Gastrocnemius medialis (tissue), 4 donors: Measurements from ENCODE around the gene ASB1.

ENCODE experiments used
- POLR2A ChIP-seq, 2 donors: fragments of 450-650 bp; IDR thresholded peaks; one replicate each; pipeline ENCODE4 v1.6.1; 2017; ENCODE audit warnings: antibody characterized with exemption in 2 of 2, mild to moderate bottlenecking in 2 of 2, moderate library complexity in 2 of 2
- TF ChIP-seq, protein P1 (sequence below), 5 experiments: fragments of 450-650 bp in 3 of 5; fragments of 200-600 bp in 2 of 5; sonication (generic) in 2 of 5; IDR thresholded peaks in 4 of 5; conservative IDR thresholded peaks in 1 of 5; 1 replicate in 4 of 5; 2 replicates in 1 of 5; pipeline ENCODE4 v1.5.1; 2016 to 2019; ENCODE audit warnings: antibody characterized with exemption in 5 of 5, mild to moderate bottlenecking in 3 of 5, moderate library complexity in 3 of 5

DNA sequence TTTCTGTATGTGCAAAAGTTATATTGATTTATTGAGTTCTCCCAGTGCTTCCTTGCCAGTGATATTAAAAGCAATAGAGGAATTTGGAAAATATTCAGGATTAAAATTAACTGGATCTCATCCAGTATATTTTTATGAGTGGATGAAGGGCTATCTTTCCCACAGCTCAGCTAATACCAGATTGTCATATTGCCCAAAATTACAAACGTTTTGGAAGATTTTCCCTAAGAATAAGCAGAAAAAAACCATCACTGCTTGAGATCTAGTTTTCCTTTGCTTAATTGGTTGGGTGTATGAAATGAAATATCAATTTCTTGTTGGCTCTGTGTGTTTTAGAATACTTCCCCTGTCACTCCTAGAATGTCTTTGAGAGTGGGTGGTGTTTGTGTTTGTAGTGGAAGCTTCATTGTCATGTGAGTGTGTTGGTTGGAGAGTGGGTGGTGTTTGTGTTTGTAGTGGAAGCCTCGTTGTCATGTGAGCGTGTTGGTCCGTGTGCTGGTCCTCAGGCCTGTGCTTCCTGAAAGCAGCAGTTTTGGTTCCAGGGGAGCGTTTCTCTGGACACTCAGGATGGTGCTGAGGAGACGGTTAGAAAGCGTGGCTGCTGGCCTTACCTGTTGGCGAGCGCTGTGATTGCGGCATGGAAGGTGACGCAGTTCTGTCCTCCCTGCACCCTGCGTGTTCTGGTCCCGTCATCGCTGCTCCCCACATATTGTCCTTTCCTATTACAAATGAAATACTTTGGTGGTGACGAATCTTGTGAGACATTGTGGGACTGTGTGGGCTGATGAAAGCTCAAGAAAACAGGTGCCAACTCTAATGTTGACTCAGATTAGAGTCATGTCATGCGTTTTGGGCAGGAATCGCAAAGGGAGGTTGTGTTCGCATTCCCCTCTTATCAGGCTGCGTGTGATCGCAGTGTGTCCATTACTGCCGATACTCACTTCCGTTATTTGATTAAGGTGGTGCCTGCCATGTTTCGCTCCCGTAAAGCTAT is 12.4 kb downstream of the ASB1 start:
- no peak for TF ChIP-seq POLR2A (IDR thresholded peaks at IDR 0.05)
- TF ChIP-seq, protein P1, sequence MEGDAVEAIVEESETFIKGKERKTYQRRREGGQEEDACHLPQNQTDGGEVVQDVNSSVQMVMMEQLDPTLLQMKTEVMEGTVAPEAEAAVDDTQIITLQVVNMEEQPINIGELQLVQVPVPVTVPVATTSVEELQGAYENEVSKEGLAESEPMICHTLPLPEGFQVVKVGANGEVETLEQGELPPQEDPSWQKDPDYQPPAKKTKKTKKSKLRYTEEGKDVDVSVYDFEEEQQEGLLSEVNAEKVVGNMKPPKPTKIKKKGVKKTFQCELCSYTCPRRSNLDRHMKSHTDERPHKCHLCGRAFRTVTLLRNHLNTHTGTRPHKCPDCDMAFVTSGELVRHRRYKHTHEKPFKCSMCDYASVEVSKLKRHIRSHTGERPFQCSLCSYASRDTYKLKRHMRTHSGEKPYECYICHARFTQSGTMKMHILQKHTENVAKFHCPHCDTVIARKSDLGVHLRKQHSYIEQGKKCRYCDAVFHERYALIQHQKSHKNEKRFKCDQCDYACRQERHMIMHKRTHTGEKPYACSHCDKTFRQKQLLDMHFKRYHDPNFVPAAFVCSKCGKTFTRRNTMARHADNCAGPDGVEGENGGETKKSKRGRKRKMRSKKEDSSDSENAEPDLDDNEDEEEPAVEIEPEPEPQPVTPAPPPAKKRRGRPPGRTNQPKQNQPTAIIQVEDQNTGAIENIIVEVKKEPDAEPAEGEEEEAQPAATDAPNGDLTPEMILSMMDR (IDR thresholded peaks at IDR 0.05 in 4 of 5, conservative IDR thresholded peaks at IDR 0.05 in 1 of 5) = no peak
